ENCODE results near the gene ALDH1A2.

Gene ALDH1A2

GRCh38 chr15:57931570-57931969, 133.9 kb downstream of the ALDH1A2 start:
- no peak for DNase-seq

- no peak for DNase-seq
Observed at GRCh38 chr15:57927091-57927631, 138.3 kb downstream of the ALDH1A2 start.

- no peak for DNase-seq
Observed at GRCh38 chr15:57925650-57926049, 139.9 kb downstream of the ALDH1A2 start.

GRCh38 chr15:57924598-57924997, 140.9 kb downstream of the ALDH1A2 start:
- no peak for DNase-seq

- DNase-seq = no peak
Observed at GRCh38 chr15:57923750-57924149, 141.8 kb downstream of the ALDH1A2 start.

- DNase-seq = no peak
Observed at GRCh38 chr15:57923306-57923705, 142.2 kb downstream of the ALDH1A2 start.

- no peak for DNase-seq
Observed at GRCh38 chr15:57922776-57923175, 142.7 kb downstream of the ALDH1A2 start.

- no peak for DNase-seq
Observed at GRCh38 chr15:57921371-57921770, 144.1 kb downstream of the ALDH1A2 start.

- no peak for DNase-seq
Observed at GRCh38 chr15:57920911-57921310, 144.6 kb downstream of the ALDH1A2 start.

- no peak for DNase-seq
Observed at GRCh38 chr15:57919754-57920153, 145.8 kb downstream of the ALDH1A2 start.

GRCh38 chr15:57917998-57918397, 147.5 kb downstream of the ALDH1A2 start:
- no peak for DNase-seq

GRCh38 chr15:57916695-57917094, 148.8 kb downstream of the ALDH1A2 start:
- DNase-seq = no peak

GRCh38 chr15:57915827-57916531, 149.5 kb downstream of the ALDH1A2 start:
- DNase-seq = no peak

- no peak for DNase-seq
Observed at GRCh38 chr15:57914350-57915055, 151.0 kb downstream of the ALDH1A2 start.

- DNase-seq = no peak
Observed at GRCh38 chr15:57911247-57911646, 154.3 kb downstream of the ALDH1A2 start.

GRCh38 chr15:57910672-57911071, 154.8 kb downstream of the ALDH1A2 start:
- DNase-seq = no peak

GRCh38 chr15:57909388-57909787, 156.1 kb downstream of the ALDH1A2 start:
- DNase-seq = no peak

- no peak for DNase-seq
Observed at GRCh38 chr15:57903626-57904025, 161.9 kb downstream of the ALDH1A2 start.

Measured in activated CD4-positive, alpha-beta T cell treated with anti-CD3 and anti-CD28 coated beads for 1 hour (primary cell).